H9 (cell line): ENCODE measurements around the gene CNDP1. TPM values are rescaled to one million over a fixed set of nuclear protein-coding genes. Genes with fewer than 3 reads are reported as not detected.

Source experiments
- DNase-seq: peaks from one replicate; pipeline ENCODE4 v3.0.0-alpha.2; 2017
- H2AFZ ChIP-seq: one replicate; pipeline ENCODE4 v1.6.1; 2013; ENCODE audit warnings: mild to moderate bottlenecking, low read length, control low read depth, moderate library complexity
- H2AK5ac ChIP-seq: 2 replicates; pipeline ENCODE4 v1.6.1; 2013; ENCODE audit warnings: low read length, control low read depth, mixed read lengths; ENCODE audit not compliant: insufficient read length
- H2BK120ac ChIP-seq: one replicate; pipeline ENCODE4 v1.6.1; 2013; ENCODE audit warnings: low read depth, mild to moderate bottlenecking, low read length, control low read depth, inconsistent platforms; ENCODE audit not compliant: poor library complexity, severe bottlenecking
- H2BK12ac ChIP-seq: 2 replicates; pipeline ENCODE4 v1.6.1; 2013; ENCODE audit warnings: low read length, control low read depth, mixed read lengths, low read depth; ENCODE audit not compliant: insufficient read length
- H2BK15ac ChIP-seq: 2 replicates; pipeline ENCODE4 v1.6.1; 2013; ENCODE audit warnings: low read depth, low read length, control low read depth
- H2BK20ac ChIP-seq: one replicate; pipeline ENCODE4 v1.6.1; 2013; ENCODE audit warnings: low read depth, mild to moderate bottlenecking, low read length, control low read depth, inconsistent platforms; ENCODE audit not compliant: poor library complexity, severe bottlenecking
- H2BK5ac ChIP-seq: 2 replicates; pipeline ENCODE4 v1.6.1; 2013; ENCODE audit warnings: low read length, control low read depth, mixed read lengths; ENCODE audit not compliant: insufficient read length
- H3K14ac ChIP-seq: 2 replicates; pipeline ENCODE4 v1.6.1; 2013; ENCODE audit warnings: low read length, control low read depth; ENCODE audit not compliant: insufficient read depth
- H3K18ac ChIP-seq: 2 replicates; pipeline ENCODE4 v1.6.1; 2013; ENCODE audit warnings: low read depth, mild to moderate bottlenecking, mixed read lengths, low read length, control low read depth; ENCODE audit not compliant: insufficient read length
- H3K23ac ChIP-seq: 2 replicates; pipeline ENCODE4 v1.6.1; 2013; ENCODE audit warnings: low read length, control low read depth, mixed read lengths, low read depth; ENCODE audit not compliant: insufficient read length
- H3K23me2 ChIP-seq: 2 replicates; pipeline ENCODE4 v1.6.1; 2013; ENCODE audit warnings: low read depth, mild to moderate bottlenecking, mixed read lengths, low read length, control low read depth; ENCODE audit not compliant: insufficient read length, poor library complexity, severe bottlenecking
- H3K27ac ChIP-seq: 2 replicates; pipeline ENCODE4 v1.5.1; 2013; ENCODE audit warnings: low read length, control low read depth, mixed read lengths, low read depth; ENCODE audit not compliant: insufficient read length
- H3K27me3 ChIP-seq: 2 replicates; pipeline ENCODE4 v1.6.1; 2013; ENCODE audit warnings: low read length, control low read depth, inconsistent platforms; ENCODE audit not compliant: insufficient read depth
- H3K4ac ChIP-seq: 2 replicates; pipeline ENCODE4 v1.6.1; 2013; ENCODE audit warnings: low read depth, mild to moderate bottlenecking, control low read depth, inconsistent platforms, low read length, moderate library complexity
- H3K4me1 ChIP-seq: 2 replicates; pipeline ENCODE4 v1.6.1; 2013; ENCODE audit warnings: low read length, control low read depth, inconsistent platforms; ENCODE audit not compliant: insufficient read depth
- H3K4me2 ChIP-seq: 2 replicates; pipeline ENCODE4 v1.6.1; 2013; ENCODE audit warnings: low read length, control low read depth, mixed read lengths; ENCODE audit not compliant: insufficient read length, insufficient read depth
- H3K56ac ChIP-seq: 2 replicates; pipeline ENCODE4 v1.6.1; 2013; ENCODE audit warnings: low read depth, mild to moderate bottlenecking, mixed read lengths, low read length, control low read depth; ENCODE audit not compliant: insufficient read length
- H3K79me1 ChIP-seq: 2 replicates; pipeline ENCODE4 v1.6.1; 2013; ENCODE audit warnings: low read depth, mild to moderate bottlenecking, moderate library complexity, low read length, control low read depth, inconsistent platforms; ENCODE audit not compliant: insufficient read depth, poor library complexity, severe bottlenecking
- H3K79me2 ChIP-seq: 2 replicates; pipeline ENCODE4 v1.6.1; 2013; ENCODE audit warnings: low read length, control low read depth, inconsistent platforms; ENCODE audit not compliant: insufficient read depth
- H3K9ac ChIP-seq: 2 replicates; pipeline ENCODE4 v1.6.1; 2013; ENCODE audit warnings: low read length, control low read depth, mixed read lengths; ENCODE audit not compliant: insufficient read length; ENCODE audit errors: extremely low read depth
- H3K9me3 ChIP-seq: one replicate; pipeline ENCODE4 v1.6.1; 2013; ENCODE audit warnings: low read depth, low read length, inconsistent platforms; ENCODE audit not compliant: control insufficient read depth
- H3T11ph ChIP-seq: one replicate; pipeline ENCODE4 v1.6.1; 2013; ENCODE audit warnings: mild to moderate bottlenecking, low read length, control low read depth, inconsistent platforms
- H4K20me1 ChIP-seq: one replicate; pipeline ENCODE4 v1.6.1; 2013; ENCODE audit not compliant: control insufficient read depth, insufficient read length, insufficient read depth
- H4K5ac ChIP-seq: 2 replicates; pipeline ENCODE4 v1.6.1; 2013; ENCODE audit warnings: low read depth, mild to moderate bottlenecking, mixed read lengths, low read length, control low read depth; ENCODE audit not compliant: insufficient read length
- H4K8ac ChIP-seq: replicated peaks from 2 replicates; pipeline ENCODE4 v1.6.1; 2013; ENCODE audit warnings: low read length, control low read depth, mixed read lengths, low read depth; ENCODE audit not compliant: insufficient read length
- H4K91ac ChIP-seq: 2 replicates; pipeline ENCODE4 v1.6.1; 2013; ENCODE audit warnings: low read depth, mild to moderate bottlenecking, moderate library complexity, mixed read lengths, low read length, control low read depth; ENCODE audit not compliant: insufficient read length
- H3K27ac Mint-ChIP-seq, 3 experiments: 2 replicates in 2 of 3; 3 replicates in 1 of 3; pipeline ENCODE4 v1.8.0; 2020 to 2021; ENCODE audit warnings: mixed read lengths in 3 of 3, mild to moderate bottlenecking in 1 of 3, moderate library complexity in 1 of 3
- H3K27me3 Mint-ChIP-seq: 2 replicates; pipeline ENCODE4 v1.8.0; 2021; ENCODE audit warnings: low read depth, mild to moderate bottlenecking, moderate library complexity, mixed read lengths
- H3K36me3 Mint-ChIP-seq, 3 experiments: 2 replicates in 2 of 3; 3 replicates in 1 of 3; pipeline ENCODE4 v1.8.0; 2020 to 2021; ENCODE audit warnings: low read depth in 3 of 3, mixed read lengths in 3 of 3; ENCODE audit not compliant: insufficient read depth in 1 of 3
- H3K4me1 Mint-ChIP-seq, 2 experiments: 2 replicates each; pipeline ENCODE4 v1.8.0; 2020; ENCODE audit warnings: mixed read lengths in 2 of 2
- H3K4me3 Mint-ChIP-seq, 2 experiments: 2 replicates in 1 of 2; 3 replicates in 1 of 2; pipeline ENCODE4 v1.8.0; 2020 to 2021; ENCODE audit warnings: mild to moderate bottlenecking in 2 of 2, mixed read lengths in 2 of 2, moderate library complexity in 1 of 2
- H3K9me3 Mint-ChIP-seq, 2 experiments: 2 replicates in 1 of 2; 3 replicates in 1 of 2; pipeline ENCODE4 v1.8.0; 2020; ENCODE audit warnings: mild to moderate bottlenecking in 2 of 2, mixed read lengths in 2 of 2, moderate library complexity in 1 of 2
- CTCF ChIP-seq: fragments of 200-600 bp; sonication (generic); conservative IDR thresholded peaks from 3 replicates; pipeline ENCODE4 v1.8.0; 2021; ENCODE audit warnings: antibody characterized with exemption, mild to moderate bottlenecking
- WGBS: extraction: QIAGEN DNeasy Blood & Tissue Kit; methylation state at CpG from one replicate; pipeline ENCODE4 v1.1.7; 2013; ENCODE audit warnings: missing lambda C conversion rate, low lambda C conversion rate, mixed read lengths; ENCODE audit not compliant: insufficient read length; ENCODE audit errors: extremely low coverage; 5-methylcytosine and 5-hydroxymethylcytosine counted together
- total RNA-seq: library from RNA; stranded (reverse); gene quantifications from 2 replicates; pipeline ENCODE4 v1.2.1, GENCODE V29; 2021

The CNDP1 gene
- total RNA-seq, 1 experiment from 2014 or later: not detected

GRCh38 chr18:74617486-74617885 lies 83.2 kb downstream of the CNDP1 start:
- H3K36me3 Mint-ChIP-seq: no peaks in the 10 kb centered on the region
- H3T11ph ChIP-seq: no peak overlapping the region
- H3K4me2 ChIP-seq: no peak overlapping the region
- no peaks in the 10 kb centered on the region for H3K79me1 ChIP-seq
- no peak overlapping the region for H2BK12ac ChIP-seq
- H3K9me3 ChIP-seq: no peaks in the 10 kb centered on the region
- H3K4me1 ChIP-seq: no peaks in the 10 kb centered on the region; the same call in 1 of the 2 replicates
- H3K23ac ChIP-seq: no peak overlapping the region
- no peak overlapping the region for H3K27ac ChIP-seq
- no peak overlapping the region for H3K18ac ChIP-seq
- H3K79me2 ChIP-seq: no peaks in the 10 kb centered on the region
- H4K91ac ChIP-seq: no peak overlapping the region
- H2BK15ac ChIP-seq: no peak overlapping the region
- no peak overlapping the region for H3K14ac ChIP-seq
- no CpG with 5 or more reads among the region's 2 CpGs for WGBS
- no peak overlapping the region for H2BK5ac ChIP-seq
- no peaks in the 10 kb centered on the region for H3K23me2 ChIP-seq
- H3K9ac ChIP-seq: no peak overlapping the region
- no peak overlapping the region for H2BK120ac ChIP-seq
- H3K56ac ChIP-seq: no peak overlapping the region
- H2AK5ac ChIP-seq: no peak overlapping the region
- H3K9me3 Mint-ChIP-seq: no peaks in the 10 kb centered on the region
- no peak for DNase-seq
- TF ChIP-seq CTCF: no peak
- H3K27me3 ChIP-seq: no peaks in the 10 kb centered on the region
- H3K27me3 Mint-ChIP-seq: no peaks in the 10 kb centered on the region
- no peak overlapping the region for H2BK20ac ChIP-seq
- H3K4me3 Mint-ChIP-seq: no peak overlapping the region
- no peaks in the 10 kb centered on the region for H4K20me1 ChIP-seq
- H4K8ac ChIP-seq: no peak overlapping the region
- no peak overlapping the region for H4K5ac ChIP-seq
- no peak overlapping the region for H2AFZ ChIP-seq
- H3K27ac Mint-ChIP-seq: no peak overlapping the region
- H3K4me1 Mint-ChIP-seq: peaks cover 0 to 4% of the 10 kb centered on the region in 2 experiments; a peak in 2 of 4 replicates
- no peak overlapping the region for H3K4ac ChIP-seq
